Endodermal cell (in vitro differentiated cells): ENCODE results near the gene NLRC4. TPM values are rescaled to one million over a fixed set of nuclear protein-coding genes. Genes with fewer than 3 reads are reported as not detected.
"Not testable (repeated sequence)": the region's sequence is repeated elsewhere in the genome, so short reads cannot be mapped to it uniquely, and the experiment has no call there.

ENCODE experiments used
- DNase-seq: peaks from one replicate; pipeline ENCODE4 v3.0.0-alpha.2; 2017
- H3K27ac ChIP-seq: 2 replicates; pipeline ENCODE4 v1.5.1; 2013; ENCODE audit warnings: mild to moderate bottlenecking, low read depth, low read length, moderate library complexity
- H3K27me3 ChIP-seq: 2 replicates; pipeline ENCODE4 v1.6.1; 2013; ENCODE audit warnings: mild to moderate bottlenecking, low read length, moderate library complexity; ENCODE audit not compliant: insufficient read depth, control insufficient read depth, poor library complexity, severe bottlenecking
- H3K36me3 ChIP-seq: 2 replicates; pipeline ENCODE4 v1.7.0; 2013; ENCODE audit warnings: mild to moderate bottlenecking, low read length, moderate library complexity; ENCODE audit not compliant: control insufficient read depth, insufficient read depth
- H3K4me1 ChIP-seq: one replicate; pipeline ENCODE4 v1.7.0; 2013; ENCODE audit warnings: low read length; ENCODE audit not compliant: control insufficient read depth, insufficient read depth
- H3K4me3 ChIP-seq: 2 replicates; pipeline ENCODE4 v1.5.1; 2013; ENCODE audit warnings: mild to moderate bottlenecking, low read length, moderate library complexity
- H3K9ac ChIP-seq: 2 replicates; pipeline ENCODE4 v1.6.1; 2013; ENCODE audit warnings: mild to moderate bottlenecking, low read length, moderate library complexity; ENCODE audit not compliant: poor library complexity, severe bottlenecking; ENCODE audit errors: extremely low read depth
- H3K9me3 ChIP-seq: 2 replicates; pipeline ENCODE4 v1.6.1; 2013; ENCODE audit warnings: mild to moderate bottlenecking, low read length, moderate library complexity; ENCODE audit not compliant: control insufficient read depth
- H3K27ac Mint-ChIP-seq: 2 replicates; pipeline ENCODE4 v1.8.0; 2020; ENCODE audit warnings: mixed read lengths
- H3K27me3 Mint-ChIP-seq: 2 replicates; pipeline ENCODE4 v1.8.0; 2021; ENCODE audit warnings: mild to moderate bottlenecking, mixed read lengths; ENCODE audit not compliant: insufficient read depth
- H3K36me3 Mint-ChIP-seq: 2 replicates; pipeline ENCODE4 v1.8.0; 2020; ENCODE audit warnings: low read depth, mixed read lengths
- H3K4me1 Mint-ChIP-seq: 2 replicates; pipeline ENCODE4 v1.8.0; 2020; ENCODE audit warnings: mixed read lengths
- H3K4me3 Mint-ChIP-seq: 2 replicates; pipeline ENCODE4 v1.8.0; 2020; ENCODE audit warnings: mild to moderate bottlenecking, moderate library complexity, mixed read lengths
- H3K9me3 Mint-ChIP-seq: 2 replicates; pipeline ENCODE4 v1.8.0; 2020; ENCODE audit warnings: mild to moderate bottlenecking, mixed read lengths
- CTCF ChIP-seq: fragments of 200-600 bp; sonication (generic); conservative IDR thresholded peaks from 2 replicates; pipeline ENCODE4 v1.5.0; 2021; ENCODE audit warnings: antibody characterized with exemption, mild to moderate bottlenecking
- WGBS, 2 experiments: methylation state at CpG; one replicate each; pipeline versions ENCODE4 v1.1.5 to v1.1.7; 2013; ENCODE audit warnings: missing lambda C conversion rate in 2 of 2, mixed read lengths in 1 of 2; ENCODE audit not compliant: insufficient coverage in 1 of 2, insufficient read length in 1 of 2; 5-methylcytosine and 5-hydroxymethylcytosine counted together
- long read RNA-seq, 4 experiments: library from polyadenylated mRNA in 2 of 4; library from RNA in 1 of 4; library from capped mRNA in 1 of 4; stranded (forward) in 3 of 4; unstranded in 1 of 4; transcript quantifications; one replicate each; pipeline ENCODE4 v2.0.0, GENCODE V29; 2020 to 2021; ENCODE audit warnings: inconsistent platforms in 1 of 4
- polyA plus RNA-seq, 2 experiments: library from polyadenylated mRNA; stranded (reverse); fragments of 50-300 nt; gene quantifications; one replicate each; pipeline ENCODE4 v1.2.3, GENCODE V29; 2013
- total RNA-seq, 2 donors: library from RNA; stranded (reverse); fragmentation: NEBNext Ultra II Directional in 1 of 2; extraction: Animal tissue kit (Norgen Biotek cat#: 25700) in 1 of 2; gene quantifications; 2 replicates in 1 of 2; 3 replicates in 1 of 2; pipeline ENCODE4 v1.2.1, GENCODE V29; 2021

Gene NLRC4
- not detected for total RNA-seq
- not detected for polyA plus RNA-seq (2013, experiment 1 of 2)
- polyA plus RNA-seq (2013, experiment 2 of 2), result not detected
- long read RNA-seq, experiment 1, result 0 reads
- long read RNA-seq, experiment 2, result 0 reads
- long read RNA-seq, experiment 3, result 0 reads
- long read RNA-seq, experiment 4, result 0 reads

- H3K4me3 Mint-ChIP-seq, result no peak within 1 kb of the TSS
- no peaks in the 10 kb centered on the region for H3K4me1 Mint-ChIP-seq
- H3K9ac ChIP-seq, result no peak within 1 kb of the TSS
- TF ChIP-seq CTCF, result no peak
- DNase-seq, result no peak
- H3K36me3 Mint-ChIP-seq, result no peaks in the 10 kb centered on the region
- no peak within 1 kb of the TSS for H3K4me3 ChIP-seq
- peaks cover 18% of the 10 kb centered on the region for H3K27me3 ChIP-seq
- peaks cover 6% of the 10 kb centered on the region for H3K27me3 Mint-ChIP-seq
- H3K27ac ChIP-seq, result no peak within 1 kb of the TSS
- H3K4me1 ChIP-seq, result no peaks in the 10 kb centered on the region
- H3K9me3 ChIP-seq, result no peaks in the 10 kb centered on the region
- 86 to 91% methylated on average over 3 to 7 of the region's 7 CpGs for WGBS, 2 experiments
- H3K36me3 ChIP-seq, result no peaks in the 10 kb centered on the region
- H3K9me3 Mint-ChIP-seq, result no peaks in the 10 kb centered on the region
- no peak within 1 kb of the TSS for H3K27ac Mint-ChIP-seq
Observed at GRCh38 chr2:32264422-32265105, at the start of gene NLRC4. TSS of gene NLRC4 (minus strand) at chr2:32264886. CDS start at chr2:32256775, 8,111 bp downstream.

GRCh38 chr2:32310577-32310976 lies 45.9 kb upstream of the NLRC4 start:
- Mint-ChIP-seq H3K4me1 (no peaks in the 10 kb centered on the region), H3K9me3 (no peaks in the 10 kb centered on the region)
- 95 to 100% methylated on average over 6 to 7 of the region's 7 CpGs for WGBS, 2 experiments

GRCh38 chr2:32293966-32294562 lies 29.4 kb upstream of the NLRC4 start:
- not testable (repeated sequence) for H3K27ac ChIP-seq, H3K4me3 ChIP-seq, H3K4me1 ChIP-seq, H3K9ac ChIP-seq, H3K4me1 Mint-ChIP-seq, H3K27ac Mint-ChIP-seq, H3K27me3 Mint-ChIP-seq, H3K27me3 ChIP-seq, H3K4me3 Mint-ChIP-seq, DNase-seq
- Histone ChIP-seq H3K9me3 (peaks cover 15% of the 10 kb centered on the region), H3K36me3 (peaks cover 26% of the 10 kb centered on the region)
- Mint-ChIP-seq H3K36me3 (peaks cover 45% of the 10 kb centered on the region), H3K9me3 (peaks cover 27% of the 10 kb centered on the region)
- 94 to 96% methylated on average over 9 to 33 of the region's 43 CpGs for WGBS, 2 experiments

More at GRCh38 chr2:32310577-32310976, 45.9 kb upstream of the NLRC4 start:
- H3K4me1 ChIP-seq, result no peaks in the 10 kb centered on the region
- no peak for TF ChIP-seq CTCF
- Mint-ChIP-seq H3K4me3 (no peak overlapping the region), H3K27ac (no peak overlapping the region), H3K27me3 (no peaks in the 10 kb centered on the region), H3K36me3 (peaks cover 8% of the 10 kb centered on the region)
- no peaks in the 10 kb centered on the region for H3K27me3 ChIP-seq
- no peak overlapping the region for H3K9ac ChIP-seq
- H3K4me3 ChIP-seq, result no peak overlapping the region
- no peaks in the 10 kb centered on the region for H3K9me3 ChIP-seq
- DNase-seq, result no peak
- H3K27ac ChIP-seq, result no peak overlapping the region
- peaks cover 11% of the 10 kb centered on the region for H3K36me3 ChIP-seq

GRCh38 chr2:32293493-32293892 lies 28.8 kb upstream of the NLRC4 start:
- not testable (repeated sequence) for H3K27ac ChIP-seq, H3K4me3 ChIP-seq, H3K27me3 Mint-ChIP-seq, H3K27ac Mint-ChIP-seq, H3K9ac ChIP-seq, H3K4me1 Mint-ChIP-seq, H3K27me3 ChIP-seq, H3K4me1 ChIP-seq, H3K4me3 Mint-ChIP-seq, DNase-seq
- 94% methylated on average over 14 of the region's 26 CpGs; no CpG with 5 or more reads in 1 of the 2 experiments for WGBS, 2 experiments
- peaks cover 26% of the 10 kb centered on the region for H3K36me3 ChIP-seq
- H3K9me3 ChIP-seq, result peaks cover 15% of the 10 kb centered on the region
- Mint-ChIP-seq H3K9me3 (peaks cover 27% of the 10 kb centered on the region), H3K36me3 (peaks cover 43% of the 10 kb centered on the region)
